A673 (cell line): Measurements from ENCODE around the gene TTBK2.

ENCODE experiments used
- EZH2 ChIP-seq: fragments of 200-600 bp; sonication (generic); IDR thresholded peaks from 2 replicates; pipeline ENCODE4 v1.6.1; 2017; ENCODE audit warnings: borderline replicate concordance, low read depth, mild to moderate bottlenecking, mixed read lengths, antibody characterized with exemption, low read length; ENCODE audit not compliant: poor library complexity, severe bottlenecking
- TF ChIP-seq, protein P1 (sequence below): fragments of 300-800, 200-600 bp; sonication (generic); conservative IDR thresholded peaks from 2 replicates; pipeline ENCODE4 v1.5.1; 2017; ENCODE audit warnings: low read depth, mild to moderate bottlenecking, antibody characterized with exemption, low read length, moderate library complexity, mixed read lengths

DNA sequence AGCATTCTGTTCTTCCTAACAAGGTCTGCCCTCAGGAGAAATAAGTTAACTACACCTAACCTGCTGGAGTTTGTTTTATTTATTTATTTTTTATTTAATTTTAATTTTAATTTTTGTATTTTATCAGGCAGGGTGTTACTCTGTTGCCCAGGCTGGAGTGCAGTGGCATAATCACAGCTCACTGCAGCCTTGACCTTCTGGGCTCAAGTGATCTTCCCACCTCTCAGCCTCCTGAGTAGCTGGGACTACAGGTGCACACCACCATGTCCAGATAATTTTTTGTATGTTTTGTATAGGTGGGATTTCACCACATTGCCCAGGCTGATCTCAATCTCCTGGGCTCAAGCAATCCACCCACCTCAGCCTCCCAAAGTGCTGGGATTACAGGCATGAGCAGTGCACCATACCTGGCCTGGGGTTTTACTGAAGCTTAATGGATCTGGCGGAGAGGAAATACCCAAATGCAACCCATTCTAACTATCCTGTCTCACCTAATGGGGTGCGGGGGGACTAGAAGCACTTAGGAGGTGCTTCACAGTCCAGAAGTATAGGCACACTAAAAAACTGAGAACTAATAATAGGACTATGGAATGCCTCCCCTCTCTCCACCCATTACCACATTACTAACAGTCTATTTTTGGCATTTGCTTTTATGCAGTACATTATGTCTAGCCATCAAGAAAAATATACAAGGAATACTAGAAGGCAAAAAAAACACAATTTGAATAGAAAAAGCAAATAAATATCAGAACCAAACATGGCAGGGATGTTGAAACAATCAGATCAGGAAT is 61.4 kb downstream of the TTBK2 start:
- TF ChIP-seq, protein P1, sequence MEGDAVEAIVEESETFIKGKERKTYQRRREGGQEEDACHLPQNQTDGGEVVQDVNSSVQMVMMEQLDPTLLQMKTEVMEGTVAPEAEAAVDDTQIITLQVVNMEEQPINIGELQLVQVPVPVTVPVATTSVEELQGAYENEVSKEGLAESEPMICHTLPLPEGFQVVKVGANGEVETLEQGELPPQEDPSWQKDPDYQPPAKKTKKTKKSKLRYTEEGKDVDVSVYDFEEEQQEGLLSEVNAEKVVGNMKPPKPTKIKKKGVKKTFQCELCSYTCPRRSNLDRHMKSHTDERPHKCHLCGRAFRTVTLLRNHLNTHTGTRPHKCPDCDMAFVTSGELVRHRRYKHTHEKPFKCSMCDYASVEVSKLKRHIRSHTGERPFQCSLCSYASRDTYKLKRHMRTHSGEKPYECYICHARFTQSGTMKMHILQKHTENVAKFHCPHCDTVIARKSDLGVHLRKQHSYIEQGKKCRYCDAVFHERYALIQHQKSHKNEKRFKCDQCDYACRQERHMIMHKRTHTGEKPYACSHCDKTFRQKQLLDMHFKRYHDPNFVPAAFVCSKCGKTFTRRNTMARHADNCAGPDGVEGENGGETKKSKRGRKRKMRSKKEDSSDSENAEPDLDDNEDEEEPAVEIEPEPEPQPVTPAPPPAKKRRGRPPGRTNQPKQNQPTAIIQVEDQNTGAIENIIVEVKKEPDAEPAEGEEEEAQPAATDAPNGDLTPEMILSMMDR = no peak
- no peak for TF ChIP-seq EZH2
